Small intestine (tissue), 16 donors: Measurements from ENCODE around the gene FN3KRP. TPM values are rescaled to one million over a fixed set of nuclear protein-coding genes. Genes with fewer than 3 reads are reported as not detected.

ENCODE experiments used
- DNase-seq, 2 donors: peaks; one replicate each; pipeline versions ENCODE4 v3.0.0 to v3.0.0-alpha.2; 2013
- FAIRE-seq: peaks from 2 replicates; lab custom pipeline; 2012; peaks lifted over from hg19 to GRCh38; lab: Jason Lieb, UNC
- H3K27ac ChIP-seq, 3 donors: one replicate each; pipeline ENCODE4 v1.5.1; 2013; ENCODE audit warnings: low read length in 2 of 3, mild to moderate bottlenecking in 2 of 3, control low read depth in 1 of 3, inconsistent platforms in 1 of 3, low read depth in 1 of 3, moderate library complexity in 1 of 3
- H3K27me3 ChIP-seq, 3 donors: one replicate each; pipeline ENCODE4 v1.6.1; 2013; ENCODE audit warnings: low read length in 3 of 3, inconsistent platforms in 1 of 3; ENCODE audit not compliant: control insufficient read depth in 3 of 3, insufficient read depth in 3 of 3
- H3K36me3 ChIP-seq, 3 donors: one replicate each; pipeline ENCODE4 v1.6.1; 2013; ENCODE audit warnings: low read length in 3 of 3, inconsistent platforms in 1 of 3, low read depth in 1 of 3, mild to moderate bottlenecking in 1 of 3, moderate library complexity in 1 of 3; ENCODE audit not compliant: control insufficient read depth in 3 of 3, insufficient read depth in 2 of 3
- H3K4me1 ChIP-seq, 3 donors: one replicate each; pipeline ENCODE4 v1.6.1; 2013; ENCODE audit warnings: low read length in 2 of 3, inconsistent platforms in 1 of 3, low read depth in 1 of 3, mild to moderate bottlenecking in 1 of 3, moderate library complexity in 1 of 3; ENCODE audit not compliant: control insufficient read depth in 3 of 3, insufficient read depth in 2 of 3
- H3K4me3 ChIP-seq, 3 donors: one replicate each; pipeline ENCODE4 v1.5.1; 2013; ENCODE audit warnings: low read length in 3 of 3, control low read depth in 1 of 3, inconsistent platforms in 1 of 3, low read depth in 1 of 3, mild to moderate bottlenecking in 1 of 3, moderate library complexity in 1 of 3
- H3K9me3 ChIP-seq, 2 donors: one replicate each; pipeline ENCODE4 v1.6.1; 2013; ENCODE audit warnings: low read depth in 1 of 2, low read length in 1 of 2; ENCODE audit not compliant: control insufficient read depth in 2 of 2, insufficient read depth in 1 of 2
- WGBS, 3 donors: extraction: QIAGEN DNeasy Blood & Tissue Kit; methylation state at CpG; one replicate each; pipeline ENCODE4 v1.1.7; 2013; 5-methylcytosine and 5-hydroxymethylcytosine counted together
- long read RNA-seq, 10 donors: transcript quantifications; one replicate each; lab custom pipeline, GENCODE V29; 2026
- polyA plus RNA-seq, 4 donors: library from polyadenylated mRNA; stranded (reverse) in 3 of 4; unstranded in 1 of 4; fragments of 200-250 nt in 3 of 4; fragments of 120-200 nt in 1 of 4; gene quantifications; one replicate each; pipeline versions ENCODE4 v1.2.1 to v1.2.3, GENCODE V29; 2013
- donor health status: healthy with polysubstance abuse.
- donor health status: control.
- donor health status: control.
- donor health status: Bipolar disorder and iron deficiency.
- donor health status: healthy.

Gene FN3KRP
- 10 to 100 TPM; 20.3 to 50.0 (median 26.5) TPM for polyA plus RNA-seq
- long read RNA-seq, donor 1: 0 reads
- long read RNA-seq, donor 2, transcript FN3KRP-201 (6 exons, 1,849 nt): major isoform, 5 of 5 reads
- long read RNA-seq, donor 2, partial matches to known transcripts: 0 of 5 reads
- long read RNA-seq, donor 2, other reads (novel, unspliced or antisense): 0 of 5 reads
- long read RNA-seq, donor 3, transcript FN3KRP-201 (6 exons, 1,849 nt): major isoform, 9 of 10 reads
- long read RNA-seq, donor 3, partial matches to known transcripts: 0 of 10 reads
- long read RNA-seq, donor 3, other reads (novel, unspliced or antisense): 0 of 10 reads
- long read RNA-seq, donor 4: 0 reads
- long read RNA-seq, donor 5, partial matches to known transcripts: 0 of 3 reads
- long read RNA-seq, donor 5, other reads (novel, unspliced or antisense): 0 of 3 reads
- long read RNA-seq, donor 6, transcript FN3KRP-201 (6 exons, 1,849 nt): major isoform, 8 of 8 reads
- long read RNA-seq, donor 6, partial matches to known transcripts: 0 of 8 reads
- long read RNA-seq, donor 6, other reads (novel, unspliced or antisense): 0 of 8 reads
- long read RNA-seq, donor 7, transcript FN3KRP-201 (6 exons, 1,849 nt): major isoform, 17 of 17 reads
- long read RNA-seq, donor 7, partial matches to known transcripts: 0 of 17 reads
- long read RNA-seq, donor 7, other reads (novel, unspliced or antisense): 0 of 17 reads
- long read RNA-seq, donor 8, partial matches to known transcripts: 0 of 1 reads
- long read RNA-seq, donor 8, other reads (novel, unspliced or antisense): 0 of 1 reads
- long read RNA-seq, donor 9, partial matches to known transcripts: 0 of 4 reads
- long read RNA-seq, donor 9, other reads (novel, unspliced or antisense): 0 of 4 reads
- long read RNA-seq, donor 10, transcript FN3KRP-201 (6 exons, 1,849 nt): major isoform, 7 of 7 reads
- long read RNA-seq, donor 10, partial matches to known transcripts: 0 of 7 reads
- long read RNA-seq, donor 10, other reads (novel, unspliced or antisense): 0 of 7 reads

GRCh38 chr17:82716203-82717010, at the start of gene FN3KRP:
FN3KRP (plus strand) TSS chr17:82716706; CDS start chr17:82716756, 50 bp downstream.
- no peak for FAIRE-seq
- WGBS, 3 donors: 0 to 1% (median 0%) methylated on average over 46 to 75 of the region's 75 CpGs

GRCh38 chr17:82666931-82667667, 49.4 kb upstream of the FN3KRP start:
- Histone ChIP-seq H3K27me3 (no peaks in the 10 kb centered on the region), H3K27ac (no peak overlapping the region), H3K4me1 (no peaks in the 10 kb centered on the region), H3K4me3 (no peak overlapping the region), H3K9me3 (no peaks in the 10 kb centered on the region), H3K36me3 (peaks cover 0 to 49% (median 0%) of the 10 kb centered on the region in 3 donors)
- no peak for DNase-seq
- FAIRE-seq: no peak
- WGBS, 3 donors: 89 to 93% (median 92%) methylated on average over 27 to 28 of the region's 28 CpGs

More at GRCh38 chr17:82716203-82717010, at the start of gene FN3KRP:
- Histone ChIP-seq H3K4me1 (peaks cover 2 to 12% (median 2%) of the 10 kb centered on the region in 3 donors), H3K36me3 (peaks cover 0 to 27% (median 4%) of the 10 kb centered on the region in 3 donors), H3K27me3 (no peaks in the 10 kb centered on the region), H3K27ac (peak within 1 kb of the TSS; percentile 71 to 87 (median 72)), H3K4me3 (peak within 1 kb of the TSS; percentile 83 to 90 (median 86)), H3K9me3 (no peaks in the 10 kb centered on the region)
- peak; percentile 95 to 97 for DNase-seq

GRCh38 chr17:82667668-82668000, 48.9 kb upstream of the FN3KRP start:
- no peak overlapping the region for H3K4me3 ChIP-seq
- no peak for FAIRE-seq
- H3K27ac ChIP-seq: no peak overlapping the region
- no peak for DNase-seq
- 89 to 93% (median 92%) methylated on average over 13 to 15 of the region's 15 CpGs for WGBS, 3 donors
- H3K4me1 ChIP-seq: no peaks in the 10 kb centered on the region
- H3K9me3 ChIP-seq: no peaks in the 10 kb centered on the region
- peaks cover 0 to 43% (median 0%) of the 10 kb centered on the region in 3 donors for H3K36me3 ChIP-seq
- no peaks in the 10 kb centered on the region for H3K27me3 ChIP-seq

- DNase-seq: no peak
- no peak overlapping the region for H3K4me3 ChIP-seq
- peaks cover 0 to 39% (median 0%) of the 10 kb centered on the region in 3 donors for H3K36me3 ChIP-seq
- H3K9me3 ChIP-seq: no peaks in the 10 kb centered on the region
- H3K27me3 ChIP-seq: no peaks in the 10 kb centered on the region
- no peak overlapping the region for H3K27ac ChIP-seq
- H3K4me1 ChIP-seq: no peaks in the 10 kb centered on the region
- FAIRE-seq: no peak
- 73 to 80% (median 74%) methylated on average over 16 of the region's 16 CpGs for WGBS, 3 donors
Observed at GRCh38 chr17:82668024-82668630, 48.4 kb upstream of the FN3KRP start.

GRCh38 chr17:82668631-82669099, 47.8 kb upstream of the FN3KRP start:
- DNase-seq (peak; percentile 80), FAIRE-seq (no peak)
- Histone ChIP-seq H3K27me3 (no peaks in the 10 kb centered on the region), H3K9me3 (no peaks in the 10 kb centered on the region), H3K36me3 (peaks cover 0 to 33% (median 0%) of the 10 kb centered on the region in 3 donors), H3K27ac (no peak overlapping the region), H3K4me3 (no peak overlapping the region), H3K4me1 (no peaks in the 10 kb centered on the region)
- 25 to 43% (median 35%) methylated on average over 18 to 20 of the region's 20 CpGs for WGBS, 3 donors

- 89 to 92% (median 91%) methylated on average over 19 of the region's 19 CpGs for WGBS, 3 donors
- peaks cover 0 to 27% (median 0%) of the 10 kb centered on the region in 3 donors for H3K36me3 ChIP-seq
- H3K4me3 ChIP-seq: no peak overlapping the region
- DNase-seq: no peak
- no peaks in the 10 kb centered on the region for H3K4me1 ChIP-seq
- no peaks in the 10 kb centered on the region for H3K27me3 ChIP-seq
- no peaks in the 10 kb centered on the region for H3K9me3 ChIP-seq
- H3K27ac ChIP-seq: no peak overlapping the region
- no peak for FAIRE-seq
Observed at GRCh38 chr17:82670661-82671450, 45.6 kb upstream of the FN3KRP start.
